GM10847 (cell line): ENCODE data around the gene LIG3.

Experiments
- POLR2A ChIP-seq: IDR thresholded peaks from 2 replicates; pipeline ENCODE4 v1.6.1; 2011; ENCODE audit not compliant: insufficient read length; ENCODE audit errors: extremely low read depth

The LIG3 gene

DNA sequence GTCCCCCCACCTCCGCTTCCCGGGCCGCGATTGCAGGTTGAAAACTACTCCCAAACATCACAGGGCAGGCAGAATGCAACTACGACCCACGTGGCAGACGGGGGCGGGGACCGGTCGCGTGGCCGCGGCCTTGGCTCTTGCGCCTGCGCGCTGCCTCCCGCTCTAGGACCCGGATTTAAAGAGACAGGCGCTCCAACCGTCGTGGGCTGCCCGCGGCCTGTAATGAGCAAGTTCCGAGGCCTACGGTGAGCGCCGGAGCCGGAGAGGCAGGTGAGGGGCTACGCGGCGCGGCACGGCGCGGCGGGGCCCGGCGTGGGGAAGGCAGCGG is at the start of gene LIG3:
LIG3 (plus strand) TSS at position 160 of the 328 bp plus-strand sequence. CDS start 2,494 bp downstream, outside the sequence.
- TF ChIP-seq POLR2A: peak; percentile 59

DNA sequence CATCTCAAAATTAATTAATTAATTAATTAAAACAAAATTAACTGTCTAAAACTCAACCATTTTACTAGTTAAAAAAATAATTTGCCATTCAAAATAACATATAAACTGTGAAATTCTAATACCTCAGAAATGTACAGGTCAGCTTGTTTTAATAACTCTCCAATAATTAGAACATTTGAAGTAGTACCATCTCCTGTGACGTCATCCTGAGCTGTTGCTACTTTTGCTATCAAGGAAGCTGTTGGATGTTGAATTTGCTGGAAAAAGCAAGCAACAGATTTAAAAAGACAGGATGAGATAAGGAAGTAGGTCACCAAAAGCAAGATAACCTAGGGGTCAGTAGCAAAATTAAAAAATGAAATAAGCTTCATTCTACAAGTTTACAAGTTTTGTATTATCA is 21.9 kb upstream of the LIG3 start:
- TF ChIP-seq POLR2A: no peak

DNA sequence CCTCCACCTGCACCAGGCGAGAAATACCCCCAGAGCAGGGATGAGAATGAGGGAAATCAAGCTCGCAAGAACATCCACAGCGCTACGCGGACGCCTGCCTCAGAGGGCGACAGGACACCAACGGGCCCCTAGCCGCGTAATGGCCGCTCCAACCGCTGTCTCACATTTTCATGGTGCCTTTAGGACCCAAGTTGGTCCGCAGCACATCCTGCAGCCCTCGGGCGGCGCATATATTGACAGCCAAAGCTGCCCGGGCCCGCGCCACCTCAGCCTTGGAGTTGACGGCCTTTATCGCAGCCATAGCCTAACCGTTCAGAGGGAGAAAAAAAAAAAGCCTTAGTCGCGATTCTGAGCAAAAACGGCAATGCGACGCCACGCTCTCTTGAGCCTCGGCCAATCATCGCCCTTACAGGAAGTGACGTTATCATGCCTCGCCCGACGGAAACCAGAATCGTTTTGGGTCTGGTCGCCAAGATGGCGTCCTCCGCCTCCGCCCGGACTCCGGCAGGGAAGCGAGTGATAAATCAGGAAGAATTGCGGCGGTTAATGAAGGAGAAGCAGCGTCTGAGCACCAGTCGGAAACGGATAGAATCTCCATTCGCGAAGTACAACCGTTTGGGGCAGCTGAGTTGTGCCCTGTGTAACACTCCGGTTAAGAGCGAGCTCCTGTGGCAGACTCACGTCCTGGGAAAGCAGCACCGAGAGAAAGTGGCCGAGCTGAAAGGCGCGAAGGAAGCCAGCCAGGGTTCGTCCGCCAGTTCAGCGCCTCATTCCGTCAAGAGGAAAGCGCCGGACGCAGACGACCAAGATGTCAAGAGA is 19.0 kb upstream of the LIG3 start, which contains the start of the genes CCT6B and ZNF830:
CCT6B (minus strand) TSS at position 368 of the 819 bp plus-strand sequence; CDS start at position 301, 67 bp downstream.
ZNF830 (plus strand) TSS at position 448 of the 819 bp plus-strand sequence; CDS start at position 475, 27 bp downstream.
- peak; percentile 84 for TF ChIP-seq POLR2A

DNA sequence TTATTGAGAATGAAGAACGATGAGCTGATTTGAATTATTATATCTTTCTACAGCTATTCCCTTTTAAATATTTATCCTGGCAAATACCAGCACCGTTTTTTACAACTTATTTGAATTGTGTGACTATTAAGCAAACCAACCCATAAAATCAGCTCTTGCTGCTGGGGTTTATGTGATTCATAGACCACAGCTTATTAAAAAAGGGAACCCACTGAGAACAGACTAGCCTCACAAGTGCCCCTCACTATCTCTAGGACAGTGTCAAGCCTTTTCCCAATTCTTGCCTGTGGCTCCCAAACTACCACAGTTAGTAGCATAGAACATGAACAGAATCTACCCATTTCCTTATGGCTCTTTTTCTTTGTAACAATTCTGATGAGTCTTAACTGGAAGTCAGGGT is 6.1 kb upstream of the LIG3 start:
- TF ChIP-seq POLR2A: no peak

DNA sequence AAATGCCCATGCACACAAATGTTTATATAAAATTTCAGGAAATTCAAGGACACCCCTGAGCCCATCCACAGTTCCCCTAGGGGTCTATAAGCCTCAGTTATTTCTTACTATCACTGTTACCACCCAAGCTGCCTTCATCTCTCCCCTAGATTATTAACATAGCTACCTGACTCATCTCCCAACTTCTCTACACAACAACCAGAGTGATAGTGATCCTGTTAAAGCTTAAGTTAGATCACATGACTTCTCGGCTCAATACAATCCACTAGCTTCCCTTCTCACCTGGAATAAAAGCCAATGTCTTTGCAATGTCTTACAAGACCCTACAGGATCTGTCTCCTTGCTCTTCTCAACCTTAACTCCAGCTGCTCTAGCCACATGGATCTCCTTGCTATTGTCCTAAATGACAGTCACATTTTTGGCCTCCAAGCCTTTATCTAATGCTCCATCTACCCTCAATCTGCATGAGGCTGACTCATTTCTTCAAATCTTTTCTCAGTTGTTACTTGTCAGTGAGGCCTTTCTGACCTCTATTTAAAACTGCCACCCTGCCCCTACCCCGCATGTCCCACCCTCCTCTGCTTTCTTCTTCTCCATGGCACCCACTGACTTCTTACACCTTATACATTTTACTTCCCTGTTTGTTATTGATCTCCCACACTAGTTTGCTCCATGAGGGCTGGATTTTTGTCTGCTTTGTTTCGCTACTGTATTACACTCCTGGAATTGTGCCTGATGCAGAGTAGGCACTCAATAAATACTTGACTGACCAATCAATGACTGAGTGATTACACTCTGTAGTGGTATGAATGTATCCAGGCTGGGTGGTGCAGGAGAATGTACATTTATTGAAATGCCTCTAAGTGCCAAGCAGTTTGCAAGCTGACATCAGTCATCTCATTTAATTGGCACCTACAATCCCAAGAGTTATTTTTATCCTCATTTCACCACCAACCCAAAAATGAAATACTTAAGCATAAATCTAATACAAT is 5.2 kb upstream of the LIG3 start:
- no peak for TF ChIP-seq POLR2A

DNA sequence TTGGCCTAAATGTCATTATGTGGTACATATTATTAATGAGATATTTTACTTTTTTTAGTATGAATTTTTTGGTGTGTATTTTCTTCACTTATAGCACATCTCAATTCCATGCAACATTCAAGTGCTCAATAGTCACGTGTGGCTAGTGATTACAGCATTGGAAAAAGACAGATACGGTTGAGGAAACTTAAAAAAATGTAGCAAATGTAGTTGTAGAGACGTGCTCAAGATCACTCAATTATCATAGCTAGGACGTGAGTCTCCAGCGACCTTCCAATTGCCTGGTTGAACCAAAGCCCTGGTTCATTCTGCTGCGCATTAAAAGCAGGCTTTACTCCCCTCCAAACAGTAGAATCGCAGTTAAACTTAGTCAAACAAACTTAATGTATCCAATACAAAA is 1.2 kb upstream of the LIG3 start:
- TF ChIP-seq POLR2A: no peak

DNA sequence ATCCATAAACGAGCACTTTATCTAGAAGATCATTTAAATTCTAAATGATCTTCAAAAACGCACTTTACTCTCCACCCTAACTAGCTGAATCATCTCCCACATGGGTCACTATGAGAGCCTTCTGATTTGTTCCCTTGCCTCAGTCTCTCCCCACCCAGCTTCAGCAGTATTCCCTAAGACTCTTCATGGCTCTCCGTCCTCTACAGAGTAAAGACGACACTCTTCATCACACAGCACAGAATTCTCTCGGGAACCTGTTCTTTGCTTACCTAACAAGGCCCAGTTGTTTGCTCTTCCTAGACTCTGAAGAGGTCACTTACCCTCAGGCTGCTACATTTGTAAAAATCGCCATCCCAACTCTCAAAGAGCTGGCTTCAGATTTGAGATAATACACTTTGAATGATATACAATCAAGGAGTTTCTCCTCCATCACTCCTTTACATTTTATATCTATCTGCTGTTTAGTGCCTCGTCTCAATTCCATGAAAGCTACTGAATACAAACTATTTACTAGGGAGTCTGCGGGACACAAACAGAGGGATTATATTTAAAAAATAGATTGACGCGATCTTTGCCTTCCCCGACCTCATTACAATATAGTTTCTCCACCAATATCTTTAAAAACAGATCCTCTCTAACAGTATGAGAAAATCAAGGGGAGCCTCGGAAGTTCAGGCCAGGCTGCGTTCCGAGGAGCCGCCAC is 511 bp upstream of the LIG3 start:
- TF ChIP-seq POLR2A: no peak

DNA sequence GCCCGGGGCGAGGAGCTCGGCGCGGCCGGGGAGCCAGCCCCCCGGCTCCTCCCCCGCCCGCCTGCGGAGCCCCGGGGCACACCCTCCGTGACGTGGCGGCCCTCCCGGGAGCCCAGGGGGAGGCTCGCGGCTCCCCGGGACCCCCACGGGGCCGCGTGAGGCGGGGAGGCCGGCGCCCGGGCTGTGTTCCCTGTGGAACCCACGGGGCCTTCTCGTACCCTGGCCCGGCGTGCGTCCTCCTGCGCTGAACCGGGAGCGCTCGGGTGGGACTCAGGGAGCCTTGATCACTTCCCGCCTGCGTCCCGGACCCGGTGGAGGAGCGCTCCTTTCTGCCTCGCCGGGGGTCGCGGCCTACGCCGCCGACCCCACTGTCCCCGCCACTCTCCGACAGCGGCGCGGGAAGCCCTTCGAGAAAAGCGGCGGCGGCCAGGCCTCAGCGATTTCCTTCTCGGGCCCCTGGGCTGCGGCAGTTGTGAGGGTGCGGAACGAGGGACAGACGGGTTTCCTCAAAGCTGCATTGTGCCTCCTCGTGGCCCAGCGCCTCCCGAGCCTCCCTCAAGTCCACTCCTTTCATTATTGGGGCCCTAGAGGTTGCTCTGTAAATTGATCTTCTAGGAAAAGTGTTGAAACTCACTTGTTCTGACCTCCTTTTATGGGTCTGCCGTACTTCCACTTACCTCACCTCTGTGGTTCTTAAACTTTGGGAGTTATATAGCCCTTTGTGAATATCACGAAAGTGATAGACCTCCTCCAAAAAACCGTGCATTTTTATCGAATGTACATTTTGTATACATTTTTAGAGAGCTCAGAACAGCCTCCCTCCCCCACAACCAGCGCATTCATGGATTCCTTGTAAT is 597 bp downstream of the LIG3 start:
- peak; percentile 26 for TF ChIP-seq POLR2A

DNA sequence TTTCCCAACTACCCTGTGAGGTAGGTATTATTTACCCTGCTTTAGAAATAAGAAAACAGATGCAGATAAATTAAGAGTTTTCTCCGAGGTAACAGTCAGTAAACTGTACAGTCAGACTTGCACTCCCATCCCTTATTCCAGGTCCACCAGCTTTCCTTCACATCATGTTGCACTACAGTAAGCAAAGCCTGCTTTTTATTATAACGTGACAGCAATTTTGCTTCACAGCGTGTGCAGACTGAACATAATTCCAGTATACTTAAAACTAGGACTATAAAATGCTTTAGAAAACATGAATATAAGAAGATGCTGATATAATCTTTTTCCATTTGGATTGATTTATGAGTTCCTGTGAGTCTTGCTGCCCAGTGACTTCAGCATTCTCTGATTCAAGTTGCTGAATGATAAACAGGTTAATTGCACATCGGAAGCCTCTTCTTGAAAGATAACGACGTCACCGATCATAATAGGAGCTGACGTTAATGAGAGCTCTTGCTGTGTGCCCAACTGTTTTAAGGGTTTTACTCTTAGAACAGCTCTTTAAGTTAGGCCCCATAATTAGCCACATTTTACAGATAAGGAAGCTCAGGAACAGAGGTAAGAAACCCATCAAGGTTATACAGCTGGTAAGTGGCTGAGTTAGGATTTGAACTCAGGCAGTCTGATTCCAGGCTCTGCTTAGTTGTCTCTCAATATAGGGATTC is 1.4 kb downstream of the LIG3 start:
- TF ChIP-seq POLR2A: no peak

DNA sequence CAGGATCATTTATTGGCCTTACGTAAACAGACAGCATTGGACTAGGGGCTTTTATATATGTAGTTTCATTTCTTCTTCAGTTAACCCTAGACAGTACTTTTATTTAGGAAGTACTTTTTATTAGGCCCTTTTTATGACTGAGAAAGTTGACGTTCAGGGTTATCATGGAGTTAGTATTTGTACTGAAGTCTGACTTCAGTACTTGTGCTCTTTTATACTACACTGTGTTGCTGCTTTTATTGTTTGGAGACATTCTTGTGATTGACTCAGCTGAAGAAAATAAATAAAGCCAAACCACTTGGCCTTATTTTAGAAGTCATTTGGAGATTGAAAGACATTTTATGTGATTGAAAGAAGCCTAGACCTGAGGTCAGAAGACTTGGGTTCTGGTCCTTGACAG is 6.9 kb downstream of the LIG3 start:
- TF ChIP-seq POLR2A: no peak

DNA sequence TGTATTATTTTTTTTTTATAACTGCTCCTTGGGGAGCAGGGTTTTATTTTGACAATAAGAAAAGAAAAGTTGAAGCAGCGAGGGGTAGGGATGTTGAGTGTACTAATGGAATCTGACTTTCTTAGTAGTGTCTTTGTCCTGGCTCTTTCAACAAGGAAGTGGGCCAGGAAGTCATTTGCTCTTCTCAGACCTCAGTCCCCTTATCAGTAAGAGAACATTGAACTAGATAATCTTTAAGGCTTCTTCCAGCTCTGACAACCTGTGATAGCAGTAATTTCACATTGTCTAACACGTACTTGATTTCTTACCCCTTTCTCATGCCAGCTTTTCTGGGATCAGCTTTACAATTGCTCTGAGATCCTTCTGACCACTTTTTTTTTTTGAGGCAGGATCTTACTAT is 8.3 kb downstream of the LIG3 start:
- TF ChIP-seq POLR2A: no peak

DNA sequence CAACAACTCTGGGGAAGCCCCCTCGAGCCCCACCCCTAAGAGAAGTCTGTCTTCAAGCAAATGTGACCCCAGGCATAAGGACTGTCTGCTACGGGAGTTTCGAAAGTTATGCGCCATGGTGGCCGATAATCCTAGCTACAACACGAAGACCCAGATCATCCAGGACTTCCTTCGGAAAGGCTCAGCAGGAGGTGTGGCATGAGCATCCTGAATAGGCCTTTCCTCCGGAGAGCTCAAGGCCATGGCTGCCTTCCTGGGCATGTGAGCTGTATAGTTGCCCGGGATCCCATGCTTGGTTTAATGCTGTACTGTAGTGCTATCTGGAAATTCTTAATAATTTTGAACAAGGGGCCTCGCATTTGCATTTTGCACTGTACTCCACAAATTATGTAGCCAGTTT is 9.2 kb downstream of the LIG3 start:
- no peak for TF ChIP-seq POLR2A

DNA sequence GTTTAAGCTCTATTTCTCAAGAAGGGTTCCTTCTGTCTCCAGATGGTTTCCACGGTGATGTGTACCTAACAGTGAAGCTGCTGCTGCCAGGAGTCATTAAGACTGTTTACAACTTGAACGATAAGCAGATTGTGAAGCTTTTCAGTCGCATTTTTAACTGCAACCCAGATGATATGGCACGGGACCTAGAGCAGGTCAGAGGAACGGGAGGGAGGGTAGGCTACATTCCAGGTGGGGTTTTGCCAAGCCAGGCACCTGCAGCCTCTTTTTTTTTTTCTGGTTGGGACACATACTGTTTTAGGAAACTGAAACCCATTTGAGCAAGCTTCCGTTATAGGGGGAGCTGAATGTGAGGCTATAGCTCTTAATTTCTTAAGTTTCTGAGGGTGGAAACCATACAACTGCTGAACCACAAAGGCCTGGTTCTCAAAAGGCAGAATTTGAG is 10.6 kb downstream of the LIG3 start:
- no peak for TF ChIP-seq POLR2A

DNA sequence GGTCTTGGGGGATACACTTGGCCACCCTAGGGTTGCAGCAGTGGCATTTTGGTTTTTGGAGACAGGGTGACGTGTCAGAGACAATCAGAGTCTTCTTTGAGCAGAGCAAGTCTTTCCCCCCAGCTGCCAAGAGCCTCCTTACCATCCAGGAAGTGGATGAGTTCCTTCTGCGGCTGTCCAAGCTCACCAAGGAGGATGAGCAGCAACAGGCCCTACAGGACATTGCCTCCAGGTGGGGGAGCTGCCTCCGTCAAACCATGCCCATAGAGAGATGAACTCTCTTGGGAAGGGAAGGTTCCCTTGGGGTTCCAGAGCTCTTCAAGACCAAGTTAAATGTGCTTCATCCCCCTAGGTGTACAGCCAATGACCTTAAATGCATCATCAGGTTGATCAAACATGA is 11.3 kb downstream of the LIG3 start:
- no peak for TF ChIP-seq POLR2A

DNA sequence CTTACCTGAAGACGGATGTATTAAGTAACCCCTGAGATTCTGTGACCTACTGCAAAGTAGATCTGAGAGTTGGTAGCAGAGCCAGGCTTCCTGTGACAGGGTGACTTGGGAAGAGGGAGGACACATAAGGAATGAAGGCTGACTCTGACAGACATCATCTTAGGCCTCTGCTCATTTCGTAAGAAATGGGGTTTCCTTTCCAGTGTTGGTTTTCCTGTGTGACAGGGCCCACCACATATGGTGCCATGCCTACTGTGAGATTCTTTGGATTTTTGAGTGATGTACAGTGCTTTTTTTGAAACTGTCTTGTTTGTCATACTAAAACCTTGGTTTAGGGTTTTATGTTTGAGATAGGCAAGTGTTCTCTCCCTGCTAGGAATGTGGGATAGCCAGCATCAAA is 12.7 kb downstream of the LIG3 start:
- no peak for TF ChIP-seq POLR2A
